Stimulated activated naive CD4-positive, alpha-beta T cell (primary cell): Measurements from ENCODE around the gene TRPC4AP.

Experiments used
- DNase-seq, 6 experiments: peaks; one replicate each; lab custom pipeline; 2025; lab: John Stamatoyannopoulos, UW

The TRPC4AP gene

DNA sequence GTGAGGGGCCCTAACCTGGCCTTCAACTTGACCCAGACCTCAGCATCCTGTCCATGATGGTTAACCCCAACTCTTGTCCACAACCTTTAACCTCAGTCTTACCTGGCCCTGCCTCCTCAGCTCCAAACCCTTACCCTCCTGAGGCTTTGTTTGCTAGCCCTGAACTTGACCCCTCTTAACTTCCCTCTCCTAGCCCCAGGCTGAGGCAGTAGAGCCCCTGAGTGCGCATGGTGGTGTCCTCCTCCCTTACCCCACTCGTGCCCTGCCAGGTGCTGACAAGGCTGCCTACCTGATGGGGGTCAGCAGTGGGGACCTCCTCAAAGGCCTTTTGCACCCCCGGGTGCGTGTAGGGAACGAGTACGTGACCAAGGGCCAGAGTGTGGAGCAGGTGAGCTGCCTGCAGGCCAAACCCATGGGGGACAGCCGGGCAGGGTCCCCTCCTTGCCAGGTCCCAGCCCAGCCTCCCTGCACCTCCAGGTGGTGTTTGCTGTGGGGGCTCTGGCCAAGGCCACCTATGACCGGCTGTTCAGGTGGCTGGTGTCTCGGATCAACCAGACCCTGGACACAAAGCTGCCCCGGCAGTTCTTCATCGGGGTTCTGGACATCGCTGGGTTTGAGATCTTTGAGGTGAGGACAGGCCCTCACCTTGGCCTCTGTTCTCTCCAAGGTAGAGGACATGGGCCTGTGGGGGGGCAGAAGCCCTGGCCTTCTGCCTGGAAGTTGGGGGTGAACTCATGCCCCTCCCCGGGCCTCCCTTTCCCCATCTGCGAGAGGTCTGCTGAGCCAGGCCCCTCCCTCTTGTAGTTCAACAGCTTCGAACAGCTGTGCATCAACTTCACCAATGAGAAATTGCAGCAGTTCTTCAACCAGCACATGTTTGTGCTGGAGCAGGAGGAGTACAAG is 105.1 kb downstream of the TRPC4AP start:
- no peak for DNase-seq

GRCh38 chr20:34986311-34987287 is 106.0 kb downstream of the TRPC4AP start:
- no peak for DNase-seq

DNA sequence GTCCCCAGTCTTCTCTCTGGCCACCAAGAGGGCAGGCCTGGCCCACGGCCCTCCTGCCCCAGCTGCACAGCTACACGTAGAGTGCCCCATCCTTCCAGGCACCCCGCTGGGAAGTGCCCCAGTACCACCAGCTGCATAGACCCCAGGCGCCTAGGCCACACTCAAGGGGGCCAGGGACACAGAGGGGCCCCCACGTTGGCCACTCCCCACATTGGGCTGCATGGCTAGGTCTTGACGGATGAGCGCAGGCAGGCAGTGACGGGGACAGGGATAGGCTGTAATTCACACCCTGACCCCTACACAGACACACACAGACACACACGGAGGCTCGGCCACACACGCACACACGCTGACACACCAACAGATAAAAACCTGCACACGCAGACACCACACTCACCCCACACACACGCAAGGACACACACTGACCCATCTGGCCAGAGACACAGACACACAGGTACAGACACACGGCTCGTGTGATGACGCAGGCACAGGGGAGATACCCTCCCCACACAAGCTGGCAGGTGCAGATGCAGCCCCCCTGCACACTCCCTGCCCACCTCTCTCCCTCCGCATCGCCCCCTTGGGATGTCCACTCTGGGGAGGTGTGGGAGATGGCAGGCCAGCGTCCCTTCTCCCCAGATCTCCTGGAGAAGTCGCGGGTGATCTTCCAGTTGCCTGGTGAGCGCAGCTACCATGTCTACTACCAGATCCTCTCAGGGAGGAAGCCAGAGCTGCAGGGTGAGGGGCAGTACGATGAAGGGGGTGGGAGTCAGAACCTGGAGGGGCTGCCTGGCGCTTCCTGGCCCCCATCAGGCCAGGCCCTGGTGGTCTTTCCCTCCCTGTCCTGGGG is 106.9 kb downstream of the TRPC4AP start:
- no peak for DNase-seq

GRCh38 chr20:34984756-34985261 is 107.8 kb downstream of the TRPC4AP start:
- no peak for DNase-seq

- no peak for DNase-seq
Measured at GRCh38 chr20:34983995-34984735, 108.4 kb downstream of the TRPC4AP start.

GRCh38 chr20:34983089-34983820 is 109.4 kb downstream of the TRPC4AP start:
- no peak for DNase-seq

DNA sequence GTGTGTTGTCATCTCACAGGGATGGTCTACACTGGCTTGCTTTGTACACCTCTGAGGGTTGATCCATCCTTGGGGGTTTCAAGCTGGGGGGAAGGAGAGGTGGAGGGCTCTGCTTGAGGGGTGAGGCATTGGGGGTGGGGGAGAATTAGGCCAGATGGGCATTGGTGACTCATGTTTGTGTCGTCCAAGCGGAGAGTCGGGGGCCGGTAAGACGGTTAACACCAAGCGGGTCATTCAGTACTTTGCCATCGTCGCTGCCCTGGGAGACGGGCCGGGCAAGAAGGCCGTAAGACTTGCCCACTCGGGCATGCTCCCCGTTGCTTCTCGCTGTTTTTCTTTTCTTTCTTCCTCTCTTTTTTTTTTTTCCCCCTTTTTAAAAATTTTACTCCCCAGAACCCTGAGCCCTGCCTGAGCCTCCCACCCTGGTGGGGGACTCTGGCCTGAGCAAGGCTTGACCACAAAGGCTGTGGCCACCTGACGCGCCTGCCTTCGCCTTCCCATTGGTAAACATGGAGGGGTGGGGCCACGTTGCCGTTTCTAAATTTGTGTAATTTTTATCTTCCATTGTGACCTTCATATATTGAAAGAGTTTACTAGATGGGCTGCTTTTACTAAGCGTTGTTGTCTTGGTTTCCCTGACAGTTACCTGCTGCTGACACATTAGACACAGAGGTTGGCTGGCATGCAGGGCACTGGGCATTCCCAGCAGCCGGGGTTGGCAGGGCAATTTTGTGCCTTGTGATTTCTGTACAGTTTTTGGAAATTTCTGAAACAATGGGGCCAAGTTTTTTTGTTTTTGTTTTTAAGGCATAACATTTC is 110.1 kb downstream of the TRPC4AP start:
- no peak for DNase-seq

GRCh38 chr20:34980543-34981233 is 111.9 kb downstream of the TRPC4AP start:
- no peak for DNase-seq

- DNase-seq, result no peak
Measured at GRCh38 chr20:34979366-34980153, 113.0 kb downstream of the TRPC4AP start.

DNA sequence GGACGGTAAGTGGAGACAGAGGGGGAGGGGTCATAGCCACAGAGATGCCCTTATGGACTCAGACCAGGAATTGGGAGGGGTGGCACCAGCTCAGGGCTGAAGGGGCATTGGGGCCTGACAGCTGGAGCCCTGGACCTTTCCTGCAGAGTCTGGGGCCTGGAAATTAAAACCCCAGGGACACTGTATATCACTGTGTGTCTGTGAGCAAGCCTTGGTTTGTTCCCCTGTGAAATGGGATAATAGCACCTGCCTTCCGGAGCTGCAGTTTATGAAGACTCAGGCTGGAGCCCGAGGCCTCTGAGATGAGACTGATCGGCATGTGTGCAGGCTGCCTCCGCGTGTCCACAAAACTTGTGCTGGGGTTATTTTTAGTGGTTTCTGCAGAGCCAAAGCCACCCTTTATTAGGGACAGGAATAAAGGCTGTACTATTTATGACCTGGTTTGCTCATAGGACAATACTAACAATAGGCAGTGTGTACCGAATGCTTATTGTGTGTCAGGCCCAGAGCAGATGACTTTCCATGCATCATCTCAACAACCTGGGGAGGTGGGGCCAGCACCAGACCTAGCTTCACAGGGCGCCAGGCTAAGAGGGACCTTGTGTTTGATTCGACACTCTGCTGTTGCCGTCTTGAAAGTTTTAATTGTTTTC is 114.4 kb downstream of the TRPC4AP start:
- no peak for DNase-seq

- no peak for DNase-seq
Measured at GRCh38 chr20:34977365-34978091, 115.1 kb downstream of the TRPC4AP start.

GRCh38 chr20:34976286-34976685 is 116.3 kb downstream of the TRPC4AP start:
- DNase-seq, result no peak

- no peak for DNase-seq
Measured at GRCh38 chr20:34974246-34974645, 118.4 kb downstream of the TRPC4AP start.

DNA sequence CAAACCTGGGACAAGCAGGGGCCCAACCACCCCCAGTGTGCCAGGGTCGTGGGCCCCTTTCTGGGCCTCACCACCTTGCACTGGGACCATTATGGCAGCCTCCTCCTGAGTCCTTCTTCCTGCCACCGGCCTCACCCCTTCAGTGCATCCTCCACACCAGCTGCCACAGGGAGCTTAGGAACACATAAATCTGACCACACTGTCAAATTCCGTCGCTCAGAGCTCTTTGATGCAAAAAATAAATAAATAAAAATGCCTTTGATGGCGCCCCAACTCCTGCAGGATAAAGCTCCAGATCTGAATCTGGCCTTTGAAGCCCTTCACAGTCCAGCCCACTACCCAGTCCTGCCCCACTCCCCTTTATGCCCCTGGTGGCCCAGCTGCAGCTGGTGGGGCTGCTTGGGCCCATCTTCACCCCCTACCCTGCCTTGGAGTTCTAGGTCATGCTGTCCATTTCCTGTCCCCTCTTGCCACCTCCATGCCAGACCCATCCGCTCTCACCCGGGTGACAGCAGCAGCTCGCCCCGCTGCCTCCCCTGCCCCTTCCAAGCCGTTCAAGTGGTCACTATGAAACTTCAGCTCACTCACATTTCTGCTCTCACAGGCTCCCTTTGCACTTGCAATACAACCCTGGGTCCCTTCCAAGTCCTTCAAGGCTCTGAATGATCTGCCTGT is 120.9 kb downstream of the TRPC4AP start:
- no peak for DNase-seq

DNA sequence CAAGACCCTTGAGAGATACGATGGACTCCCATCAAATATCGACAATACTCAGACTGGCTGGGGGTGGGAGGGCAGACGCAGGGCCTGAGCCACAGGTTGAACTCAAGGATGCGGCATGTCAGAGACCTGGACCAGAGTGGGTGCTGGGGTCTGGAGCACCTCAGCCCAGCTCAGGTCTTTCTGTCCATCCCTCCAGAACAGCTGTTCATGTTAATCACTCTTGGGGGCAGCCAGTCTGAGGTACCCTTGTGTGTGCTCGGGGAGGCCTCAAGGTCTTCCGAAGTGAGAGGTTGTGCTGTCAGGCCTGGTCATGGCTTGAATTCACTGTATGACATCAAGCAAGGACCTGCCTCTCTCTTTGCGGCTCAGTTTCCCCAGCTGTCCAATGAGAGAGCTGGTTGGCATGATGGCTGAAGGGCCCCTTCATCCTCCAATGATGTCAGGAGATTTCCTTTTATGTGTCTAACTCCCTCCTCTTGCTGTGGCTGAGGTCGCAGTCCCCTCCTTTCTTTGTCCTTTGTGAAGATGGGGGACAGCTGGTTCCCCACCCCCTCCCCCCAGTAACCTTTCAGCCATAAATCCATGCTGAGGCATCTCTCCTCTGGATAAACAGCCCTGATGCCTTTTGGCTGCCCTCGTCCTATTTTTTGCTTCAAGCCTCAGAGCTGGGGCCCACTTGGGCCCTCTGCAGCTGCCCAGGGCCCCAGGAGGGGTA is 121.6 kb downstream of the TRPC4AP start:
- DNase-seq, result no peak
